ENCODE measurements around the gene INPP1. TPM values are rescaled to one million over a fixed set of nuclear protein-coding genes. Genes with fewer than 3 reads are reported as not detected.

Gene INPP1
- total RNA-seq, 1 donor from 2014 or later = 16.0 TPM

DNA sequence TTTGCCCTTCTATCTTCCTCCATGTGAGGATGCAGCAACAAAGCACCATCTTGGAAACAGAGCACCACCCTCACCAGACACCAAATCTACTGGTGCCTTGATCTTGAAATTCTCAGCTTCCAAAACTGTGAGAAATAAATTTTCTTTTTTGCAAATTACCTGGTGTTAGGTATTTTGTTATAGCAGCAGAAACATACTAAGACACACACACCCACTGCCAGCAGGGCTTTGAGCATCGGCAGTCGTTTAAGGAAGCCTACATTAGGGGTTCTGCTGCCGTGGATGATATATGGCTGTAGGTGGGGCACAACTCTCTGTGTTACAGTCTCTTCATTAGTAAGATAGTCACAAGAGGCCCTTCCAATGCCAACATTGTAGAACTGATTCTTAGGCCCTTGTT lies 44.0 kb downstream of the INPP1 start:
- intact Hi-C loops (cut with DNase I) = no loop called here
- DNase-seq (ENCODE audit: missing footprints) = no peak
- ATAC-seq = no peak

DNA sequence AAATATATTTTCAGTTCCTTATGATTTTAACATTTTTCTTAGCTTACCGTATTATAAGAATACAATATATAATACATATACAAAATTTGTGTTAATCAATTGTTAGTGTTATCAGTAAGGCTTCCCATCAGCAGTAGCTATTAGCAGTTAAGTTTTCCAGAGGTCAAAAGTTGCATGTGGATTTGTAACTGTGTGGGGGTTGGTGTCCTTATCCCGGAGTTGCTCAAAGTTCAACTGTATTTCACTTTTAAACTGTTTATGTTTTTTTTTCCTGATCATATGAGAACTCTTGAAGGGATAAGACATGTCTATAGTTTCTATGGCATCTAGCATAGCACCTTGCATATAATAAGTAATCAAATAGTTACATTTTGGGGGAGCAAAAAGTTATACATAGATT lies 52.9 kb downstream of the INPP1 start:
- intact Hi-C loops (cut with DNase I) = no loop called here
- no peak for ATAC-seq

DNA sequence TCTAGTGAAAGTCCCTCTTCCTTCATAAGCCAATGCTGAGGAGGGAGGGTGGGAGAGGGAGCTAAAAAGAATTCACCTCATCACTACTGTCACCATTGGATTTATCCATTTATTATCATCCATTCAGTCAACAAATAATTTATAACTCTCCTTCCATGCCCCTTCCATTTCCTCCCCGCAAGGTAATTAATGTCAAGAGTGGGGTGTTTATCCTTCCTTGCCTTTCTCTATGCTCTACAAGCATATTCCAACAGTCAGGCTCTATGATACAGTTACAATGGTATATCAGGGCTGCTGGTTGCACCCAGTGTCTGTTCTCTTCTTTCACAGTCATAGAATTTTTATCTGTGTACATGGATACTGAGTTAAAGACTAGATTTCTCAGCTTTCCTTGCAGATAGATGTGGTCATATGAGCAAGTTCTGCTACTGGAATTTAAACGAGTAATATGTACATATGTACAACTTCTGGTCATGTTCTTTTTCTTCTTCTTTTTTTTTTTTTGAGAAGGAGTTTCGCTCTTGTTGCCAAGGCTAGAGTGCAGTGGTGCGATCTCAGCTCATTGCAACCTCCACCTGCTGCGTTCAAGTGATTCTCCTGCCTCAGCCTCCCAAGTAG lies 59.7 kb downstream of the INPP1 start:
- intact Hi-C loops (cut with DNase I) = no loop called here
- no peak for ATAC-seq
- no peak for DNase-seq (ENCODE audit: missing footprints)

More for the DNA sequence above, 52.9 kb downstream of the INPP1 start:
- no peak for DNase-seq (ENCODE audit: missing footprints)

DNA sequence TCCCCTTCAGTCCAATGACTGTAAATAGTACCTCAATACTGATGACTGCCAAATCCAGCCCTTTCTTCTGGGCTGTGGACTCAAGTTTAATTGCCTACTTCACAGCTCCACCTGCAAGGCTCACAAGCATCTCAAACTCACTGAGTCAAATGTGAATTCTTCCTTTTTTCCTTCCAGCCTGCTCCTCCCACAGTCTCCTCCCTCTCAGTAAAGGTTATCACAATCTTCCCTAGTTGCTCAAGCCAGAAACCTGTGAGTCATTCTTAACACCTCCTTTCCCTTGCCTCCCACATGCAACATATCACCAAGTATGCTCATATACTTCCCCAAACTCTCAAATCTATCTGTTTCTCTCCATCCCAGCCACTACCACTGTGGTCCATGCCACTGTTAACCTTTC lies 61.1 kb downstream of the INPP1 start:
- ATAC-seq (no peak), DNase-seq (ENCODE audit: missing footprints) (no peak)
- intact Hi-C loops (cut with DNase I) = no loop called here

DNA sequence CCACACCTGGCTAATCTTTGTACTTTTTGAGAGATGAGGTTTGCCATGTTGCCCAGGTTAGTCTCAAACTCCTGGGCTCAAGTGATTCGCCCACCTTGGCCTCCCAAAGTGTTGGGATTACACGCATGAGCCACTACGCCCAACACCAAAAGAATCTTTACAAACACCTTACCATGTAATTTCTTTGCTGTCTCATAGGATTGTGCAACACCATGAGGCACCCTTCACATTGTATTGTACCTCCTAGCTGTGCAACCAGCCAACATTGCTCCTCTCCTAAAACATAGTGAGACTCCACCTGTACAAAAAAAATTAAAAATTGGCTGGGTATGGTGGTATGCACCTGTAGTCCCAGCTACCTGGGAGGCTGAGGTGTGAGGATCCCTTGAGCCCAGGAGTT lies 61.7 kb downstream of the INPP1 start:
- intact Hi-C loops (cut with DNase I) = loop anchor here (5.0 kb wide), 2 partner anchors 62 to 102 kb away; no protein-coding TSS in a partner anchor
- ATAC-seq (no peak), DNase-seq (ENCODE audit: missing footprints) (no peak)

DNA sequence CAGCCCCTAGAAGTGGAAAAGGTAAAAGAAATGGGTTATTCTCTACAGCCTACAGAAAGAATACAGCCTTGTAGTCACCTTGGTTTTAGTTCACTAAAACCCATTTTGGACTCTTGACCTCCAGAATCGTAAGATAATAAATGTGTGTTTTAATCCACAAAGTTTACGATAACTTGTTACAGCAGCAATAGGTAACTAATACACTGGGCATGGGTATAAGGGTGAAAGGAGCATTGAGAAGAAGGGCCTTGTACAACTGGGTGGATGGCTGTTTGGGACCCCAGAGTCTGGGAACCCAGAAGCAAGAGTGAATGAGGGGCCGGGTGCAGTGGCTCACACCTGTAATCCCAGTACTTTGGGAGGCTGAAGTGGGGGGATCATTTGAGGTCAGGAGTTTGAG lies 62.6 kb downstream of the INPP1 start:
- ATAC-seq = no peak
- intact Hi-C loops (cut with DNase I) = loop anchor here (5.0 kb wide), 2 partner anchors 61 to 101 kb away; no protein-coding TSS in a partner anchor
- no peak for DNase-seq (ENCODE audit: missing footprints)

DNA sequence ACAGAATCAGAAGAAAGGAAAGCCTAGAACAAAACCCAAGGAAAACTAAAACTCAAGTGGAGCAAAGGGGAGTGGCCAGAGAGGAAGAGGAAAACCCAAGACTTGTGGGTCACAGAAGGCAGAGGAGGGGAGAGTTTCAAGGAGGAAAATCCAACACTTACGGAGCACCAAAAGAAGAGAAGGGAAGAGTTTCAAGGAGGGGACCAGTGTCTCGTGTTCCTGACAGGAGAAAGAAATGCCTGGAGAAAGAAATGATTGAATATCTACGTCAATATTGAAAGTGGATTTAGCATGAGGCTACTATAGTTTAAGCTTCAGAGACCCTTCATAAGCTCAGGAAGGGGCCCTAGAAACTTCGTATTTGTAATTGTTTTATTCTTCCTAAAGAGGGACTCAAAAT lies 63.4 kb downstream of the INPP1 start:
- DNase-seq (ENCODE audit: missing footprints) = no peak
- no peak for ATAC-seq
- intact Hi-C loops (cut with DNase I) = loop anchor here (5.0 kb wide), 2 partner anchors 60 to 100 kb away; no protein-coding TSS in a partner anchor

DNA sequence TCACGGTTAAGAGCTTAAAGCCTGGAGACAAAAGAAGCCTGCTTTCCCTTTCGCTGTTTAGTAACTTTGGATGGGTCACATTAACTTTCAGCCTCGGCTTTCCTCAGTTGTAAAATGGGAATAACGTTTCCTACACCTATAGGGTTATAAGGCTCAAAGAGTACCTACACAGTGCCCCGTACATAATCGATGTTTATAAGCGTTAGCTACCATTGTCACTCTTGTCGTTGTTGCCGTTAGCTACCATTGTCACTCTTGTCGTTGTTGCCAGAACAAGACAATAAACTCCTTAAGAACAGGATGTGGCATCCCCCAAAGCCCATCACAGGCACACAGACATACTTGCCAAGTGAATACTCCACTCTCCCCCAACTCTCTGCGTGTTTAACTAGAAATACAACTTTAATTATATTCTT lies 63.9 kb downstream of the INPP1 start:
- DNase-seq (ENCODE audit: missing footprints) (no peak), ATAC-seq (no peak)
- intact Hi-C loops (cut with DNase I) = loop anchor here (5.0 kb wide), 2 partner anchors 60 to 100 kb away; no protein-coding TSS in a partner anchor

DNA sequence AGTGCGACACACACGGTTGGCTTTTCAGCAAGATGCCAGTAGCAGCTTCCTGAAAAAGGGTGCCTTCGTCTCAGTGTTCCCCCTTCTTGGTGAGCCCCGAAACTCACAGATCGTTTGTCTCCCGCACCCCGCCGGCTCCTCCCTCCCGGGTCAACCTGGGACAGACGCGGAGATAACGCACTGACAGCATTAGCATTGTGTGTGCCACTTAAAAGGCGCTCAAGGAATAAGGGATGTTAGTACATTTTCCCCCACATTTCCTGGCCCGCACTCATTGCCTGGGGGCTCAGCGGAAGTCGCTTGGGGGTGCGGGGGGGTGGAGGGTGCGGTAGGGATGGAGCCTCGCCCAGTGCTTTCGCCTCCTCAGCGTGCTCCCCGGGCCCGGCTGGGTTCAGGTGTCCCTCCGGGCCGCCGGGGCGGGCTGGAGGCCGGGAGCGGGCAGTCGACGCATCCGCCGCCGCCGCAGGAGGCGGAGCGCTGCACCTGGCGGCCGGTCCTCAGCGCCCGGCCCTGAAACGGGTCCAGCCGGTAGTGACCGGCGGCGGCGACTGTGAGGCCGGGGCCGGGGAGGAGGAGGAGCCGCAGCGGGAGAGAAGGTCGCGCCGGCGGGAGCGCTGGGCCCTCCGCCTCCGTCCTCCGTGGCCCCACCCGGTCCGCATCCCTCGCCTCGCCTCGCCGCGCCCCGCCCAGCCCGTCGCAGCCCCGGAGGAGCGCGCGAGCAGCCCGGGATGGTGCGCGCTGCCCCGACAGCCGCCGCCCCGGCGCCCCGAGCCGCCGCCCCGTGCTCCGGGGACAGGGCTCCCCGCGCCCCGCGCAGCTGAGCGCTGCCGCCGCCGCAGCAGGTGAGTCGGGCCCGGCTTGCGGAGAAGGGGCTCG lies 64.5 kb downstream of the INPP1 start, which contains the start of gene MFSD6:
MFSD6 (plus strand) TSS at position 694 of the 876 bp plus-strand sequence. CDS start 27,675 bp downstream, outside the sequence.
- intact Hi-C loops (cut with DNase I) = loop anchor here (5.0 kb wide), 2 partner anchors 59 to 99 kb away; no protein-coding TSS in a partner anchor
- DNase-seq (ENCODE audit: missing footprints) (peak; percentile 80), ATAC-seq (peak; percentile 85)

DNA sequence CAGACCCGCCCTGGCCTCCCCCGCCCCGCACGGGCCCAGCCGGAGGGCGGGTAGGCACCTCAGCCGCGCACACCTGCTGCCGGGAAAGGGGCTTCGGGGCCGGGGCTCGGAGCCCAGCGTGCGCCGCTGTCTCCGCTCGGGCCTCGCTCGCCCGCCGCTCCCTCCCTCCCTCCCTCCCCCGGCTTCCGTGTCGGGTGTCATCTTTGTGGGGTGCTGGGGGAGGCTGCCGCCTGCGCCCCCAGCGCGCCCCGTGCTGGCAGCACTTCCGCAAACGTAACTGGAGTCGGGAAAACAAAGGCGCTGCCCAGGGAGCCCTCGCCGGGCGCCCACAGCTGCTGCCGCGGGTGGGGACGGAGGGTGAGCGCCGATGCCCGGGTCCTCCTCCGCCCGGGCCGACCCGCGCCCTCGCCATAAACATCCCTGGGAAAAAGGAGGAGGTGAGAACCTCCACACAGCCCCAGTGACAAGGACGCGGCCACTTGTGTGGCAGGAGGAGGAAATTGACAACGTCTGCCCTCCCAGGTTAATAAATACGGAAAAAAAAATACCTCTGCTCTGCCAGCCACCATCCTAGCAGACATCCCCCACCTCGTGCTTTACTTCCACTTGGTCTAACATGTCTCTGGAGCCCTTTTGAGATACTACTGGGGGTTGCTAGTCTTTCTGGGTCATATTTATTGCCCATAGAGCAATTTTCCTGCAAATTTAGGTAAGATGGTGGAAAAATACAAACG lies 65.3 kb downstream of the INPP1 start:
- ATAC-seq (peak; percentile 55), DNase-seq (ENCODE audit: missing footprints) (peak; percentile 78)
- intact Hi-C loops (cut with DNase I) = loop anchor here (5.0 kb wide), 2 partner anchors 59 to 99 kb away; no protein-coding TSS in a partner anchor

DNA sequence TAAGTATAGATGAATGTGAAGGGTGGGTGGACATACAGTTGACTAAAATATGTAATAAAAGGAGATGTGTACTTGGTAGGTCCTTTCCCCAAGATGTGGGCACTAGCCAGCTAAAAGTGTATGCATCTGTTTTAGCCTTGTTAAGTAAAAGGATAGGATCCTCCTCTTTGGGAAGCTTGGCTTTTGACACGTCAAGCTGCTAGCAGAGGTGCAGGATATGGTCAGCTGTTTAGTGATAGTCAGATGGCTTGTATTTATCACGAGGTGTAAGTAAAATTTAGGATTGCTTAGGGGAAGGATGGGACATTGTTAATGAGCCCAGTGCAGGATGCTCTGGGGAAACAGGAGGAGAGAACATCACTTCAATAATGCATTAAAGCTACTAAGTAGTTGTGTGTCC lies 66.2 kb downstream of the INPP1 start:
- ATAC-seq (no peak), DNase-seq (ENCODE audit: missing footprints) (no peak)
- intact Hi-C loops (cut with DNase I) = loop anchor here (5.0 kb wide), 2 partner anchors 58 to 98 kb away; no protein-coding TSS in a partner anchor

DNA sequence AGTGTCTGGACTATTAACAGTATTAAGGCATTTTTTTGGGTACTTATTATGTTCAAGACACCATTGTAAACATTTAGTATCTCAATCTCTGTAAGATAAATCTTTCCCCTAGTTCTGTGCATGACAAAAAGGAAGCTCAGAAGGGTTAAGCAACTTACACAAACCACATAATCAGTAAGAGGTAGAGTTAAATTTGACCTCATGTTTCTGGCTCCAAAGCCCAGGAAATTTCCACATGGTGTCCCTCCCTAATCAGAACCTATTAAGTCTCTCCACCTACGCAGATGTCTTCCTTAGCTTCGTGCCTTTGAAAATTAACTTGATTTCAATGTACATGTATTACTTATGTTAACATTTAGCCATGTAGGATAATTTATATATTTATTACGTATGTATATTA lies 66.8 kb downstream of the INPP1 start:
- DNase-seq (ENCODE audit: missing footprints) (no peak), ATAC-seq (no peak)
- intact Hi-C loops (cut with DNase I) = no loop called here

DNA sequence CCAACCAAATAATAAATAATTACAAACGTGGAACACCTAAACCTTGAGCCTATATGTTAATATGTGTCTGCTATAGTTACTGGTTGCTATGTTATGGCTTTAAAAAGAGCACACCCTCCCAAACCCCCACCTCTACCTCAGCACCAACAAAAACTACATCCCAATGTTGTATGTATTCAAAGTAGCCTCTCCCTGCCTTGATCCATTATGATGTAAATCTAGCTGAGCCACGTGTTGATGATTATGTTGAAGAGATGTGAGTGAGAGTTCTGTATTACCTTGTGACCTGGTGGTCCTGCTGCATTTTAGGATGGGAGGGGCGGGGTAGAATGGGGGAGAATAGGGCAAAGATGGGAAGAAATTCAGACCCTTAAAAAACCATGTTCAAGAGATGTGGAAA lies 69.6 kb downstream of the INPP1 start:
- intact Hi-C loops (cut with DNase I) = no loop called here
- no peak for ATAC-seq
- DNase-seq (ENCODE audit: missing footprints) = no peak

DNA sequence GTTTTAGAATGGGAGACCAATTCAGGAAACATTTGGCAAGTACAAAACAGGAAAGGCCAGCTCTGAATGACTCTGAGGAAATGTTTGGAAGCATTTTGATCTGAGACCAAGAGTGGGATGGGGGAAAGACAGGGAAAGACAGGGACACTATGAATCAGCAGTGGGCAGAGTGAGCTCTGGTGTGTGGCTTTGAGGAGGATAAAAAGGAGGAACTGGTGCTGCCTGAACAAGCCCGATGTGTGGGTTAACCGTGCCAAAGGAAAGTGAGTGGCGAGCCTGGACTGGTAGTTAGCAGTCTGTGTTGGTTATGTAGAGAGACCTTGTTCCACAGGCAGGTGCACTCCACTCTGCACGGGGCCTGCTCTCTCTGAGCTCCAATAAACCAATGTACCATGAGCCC lies 70.0 kb downstream of the INPP1 start:
- ATAC-seq = no peak
- DNase-seq (ENCODE audit: missing footprints) = no peak

DNA sequence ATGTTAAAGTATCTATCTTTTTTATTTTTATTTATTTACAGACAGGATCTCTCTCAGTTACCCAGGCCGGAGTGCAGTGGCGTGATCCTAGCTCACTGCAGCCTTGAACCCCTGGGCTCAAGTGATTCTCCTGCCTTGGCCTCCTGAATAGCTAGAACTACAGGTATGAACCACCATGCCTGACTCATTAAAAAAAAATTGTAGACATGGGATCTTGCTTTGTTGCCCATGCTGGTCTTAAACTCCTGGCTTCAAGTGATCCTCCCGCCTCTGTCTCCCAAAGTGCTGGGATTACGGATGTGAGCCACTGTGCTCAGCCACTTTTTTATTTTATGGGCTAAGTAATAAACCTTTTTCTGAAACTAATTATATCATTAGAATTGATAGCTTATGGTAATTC lies 71.9 kb downstream of the INPP1 start:
- DNase-seq (ENCODE audit: missing footprints) (no peak), ATAC-seq (no peak)
- intact Hi-C loops (cut with DNase I) = no loop called here

More for the DNA sequence above, 70.0 kb downstream of the INPP1 start:
- intact Hi-C loops (cut with DNase I) = no loop called here

DNA sequence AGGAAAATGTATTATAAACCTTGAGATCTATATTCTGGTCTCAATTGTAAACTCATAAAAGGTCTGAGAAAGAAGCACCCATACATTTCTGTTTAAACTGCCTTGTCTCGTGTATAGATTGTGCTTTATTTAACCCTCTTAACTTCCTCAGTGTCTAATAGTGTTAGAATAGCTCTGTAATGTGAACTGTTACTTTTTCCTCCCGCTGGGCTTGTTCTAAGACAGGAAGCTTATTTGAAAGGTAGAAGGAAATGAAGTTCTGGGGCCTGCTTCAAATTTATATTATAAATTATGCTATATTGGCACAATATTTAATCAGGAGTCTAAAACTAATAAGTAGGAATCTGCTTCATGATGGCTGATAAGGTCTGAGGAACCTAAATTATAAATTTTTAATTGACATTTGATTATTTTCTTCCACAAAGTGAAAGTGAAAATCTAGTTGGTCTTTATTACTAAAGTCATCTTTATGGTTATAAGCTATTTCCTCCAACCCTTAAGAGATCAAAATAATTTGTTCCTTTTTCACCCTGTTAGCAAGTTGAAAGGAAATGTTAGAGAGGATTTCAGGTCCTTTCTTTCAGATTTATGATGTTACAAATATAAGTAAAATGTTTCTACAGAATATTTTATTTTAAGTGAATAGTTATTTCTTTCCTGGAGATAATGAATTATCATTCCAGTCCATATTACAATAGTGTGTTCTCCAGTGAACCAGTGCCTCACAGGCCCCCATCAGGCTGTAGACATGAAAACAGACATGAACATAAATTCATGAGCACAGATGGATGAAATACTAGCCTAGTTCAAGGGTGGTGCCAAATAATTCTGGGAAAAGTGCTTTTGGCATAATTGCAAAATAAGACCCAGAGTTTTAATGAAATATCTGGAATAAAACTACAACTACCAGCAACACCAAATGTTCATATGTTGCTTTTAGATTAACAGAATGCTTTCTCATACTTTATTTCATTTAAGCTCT lies 72.7 kb downstream of the INPP1 start:
- DNase-seq (ENCODE audit: missing footprints) (no peak), ATAC-seq (no peak)
- intact Hi-C loops (cut with DNase I) = no loop called here

DNA sequence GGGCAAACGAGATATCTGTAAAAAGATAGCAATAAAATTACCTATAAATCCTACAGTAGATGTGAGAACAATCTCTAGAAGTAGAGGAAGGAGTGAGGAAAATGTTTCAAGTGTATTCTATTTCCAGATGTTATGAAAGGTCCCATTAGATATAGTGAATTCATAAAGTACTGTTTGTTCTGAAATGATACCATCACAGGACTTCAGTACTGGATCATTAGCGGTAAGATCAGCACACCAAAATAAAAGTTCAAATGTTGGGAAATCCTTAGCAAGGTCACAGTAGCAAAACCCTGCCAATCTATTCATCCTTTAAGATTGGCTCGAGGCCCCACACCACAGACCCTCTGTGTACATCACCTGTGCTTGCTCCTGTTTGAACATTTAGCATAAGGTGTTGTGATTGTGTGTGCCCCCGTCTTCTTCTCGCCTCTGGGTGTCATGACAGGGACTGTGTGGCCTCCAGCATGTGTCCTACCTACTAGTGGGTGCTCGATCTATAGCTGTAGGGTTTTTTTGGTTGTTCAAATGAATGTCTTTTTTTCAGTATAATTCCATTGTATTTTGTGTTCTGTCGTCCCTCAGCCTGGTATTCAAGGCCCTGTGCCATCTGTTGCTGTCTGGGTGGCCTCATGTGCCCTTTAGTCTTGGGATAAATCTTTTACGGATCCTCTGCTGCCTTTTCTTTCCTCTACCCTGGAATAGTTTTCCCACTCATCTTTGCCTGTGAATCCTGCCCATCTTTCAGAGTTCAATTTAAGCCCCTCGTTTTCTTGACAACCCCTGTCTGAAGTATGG lies 73.9 kb downstream of the INPP1 start:
- no peak for DNase-seq (ENCODE audit: missing footprints)
- peak; percentile 13 for ATAC-seq
- intact Hi-C loops (cut with DNase I) = no loop called here

Measured in Right ventricle myocardium inferior (tissue), 1 donor.